ENCODE results near the gene CYLC1. TPM values are rescaled to one million over a fixed set of nuclear protein-coding genes. Genes with fewer than 3 reads are reported as not detected.

The CYLC1 gene, protein sequence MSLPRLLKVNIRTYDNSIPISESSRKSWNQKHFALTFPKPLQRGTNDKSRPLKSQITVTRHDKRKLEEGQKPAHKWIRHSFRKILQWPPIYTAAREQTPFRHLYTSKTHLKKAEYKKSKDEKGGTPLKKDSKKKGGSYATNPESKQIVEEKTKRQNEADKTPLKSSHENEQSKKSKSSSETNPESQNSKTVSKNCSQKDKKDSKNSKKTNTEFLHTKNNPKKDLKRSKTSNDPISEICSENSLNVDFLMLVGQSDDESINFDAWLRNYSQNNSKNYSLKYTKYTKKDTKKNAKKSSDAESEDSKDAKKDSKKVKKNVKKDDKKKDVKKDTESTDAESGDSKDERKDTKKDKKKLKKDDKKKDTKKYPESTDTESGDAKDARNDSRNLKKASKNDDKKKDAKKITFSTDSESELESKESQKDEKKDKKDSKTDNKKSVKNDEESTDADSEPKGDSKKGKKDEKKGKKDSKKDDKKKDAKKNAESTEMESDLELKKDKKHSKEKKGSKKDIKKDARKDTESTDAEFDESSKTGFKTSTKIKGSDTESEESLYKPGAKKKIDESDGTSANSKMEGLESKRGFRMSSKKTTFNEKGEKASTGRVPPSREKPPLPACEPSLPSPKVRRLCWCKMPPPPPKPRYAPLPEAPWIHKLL
- not detected for total RNA-seq
- not detected for polyA plus RNA-seq
- long read RNA-seq, donor 1: 0 reads
- long read RNA-seq, donor 2: 0 reads
- long read RNA-seq, donor 3: 0 reads

DNA sequence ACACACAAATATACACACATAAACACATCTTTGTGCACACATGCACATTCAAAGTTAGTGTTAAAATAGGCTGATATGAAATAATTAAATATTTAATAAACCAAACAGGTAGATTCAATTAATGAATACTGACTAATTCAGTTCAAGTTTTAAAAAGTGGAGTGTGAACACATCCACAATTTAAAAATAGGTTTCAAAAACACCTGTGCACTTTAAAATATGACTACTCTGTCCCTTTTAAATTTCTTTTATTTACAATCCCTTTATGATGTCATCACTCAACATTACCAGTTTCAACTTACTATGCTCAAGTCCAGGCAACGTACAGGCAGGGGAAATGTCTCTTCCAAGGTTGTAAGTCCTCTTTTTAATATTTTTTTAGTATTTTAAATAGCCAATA lies at the start of gene CYLC1:
CYLC1 (plus strand) TSS at position 301 of the 400 bp plus-strand sequence; CDS start at position 338, 37 bp downstream.
- no peak for ATAC-seq
- DNase-seq: no peak
- Histone ChIP-seq H3K27me3 (peaks cover 0 to 4% (median 0%) of the 10 kb centered on the region in 7 donors), H3K9me3 (peaks cover 0 to 17% (median 0%) of the 10 kb centered on the region in 11 donors), H3K4me3 (no peak within 1 kb of the TSS), H3K27ac (no peak within 1 kb of the TSS), H3K4me1 (no peaks in the 10 kb centered on the region), H3K36me3 (no peaks in the 10 kb centered on the region)
- TF ChIP-seq, protein P1, sequence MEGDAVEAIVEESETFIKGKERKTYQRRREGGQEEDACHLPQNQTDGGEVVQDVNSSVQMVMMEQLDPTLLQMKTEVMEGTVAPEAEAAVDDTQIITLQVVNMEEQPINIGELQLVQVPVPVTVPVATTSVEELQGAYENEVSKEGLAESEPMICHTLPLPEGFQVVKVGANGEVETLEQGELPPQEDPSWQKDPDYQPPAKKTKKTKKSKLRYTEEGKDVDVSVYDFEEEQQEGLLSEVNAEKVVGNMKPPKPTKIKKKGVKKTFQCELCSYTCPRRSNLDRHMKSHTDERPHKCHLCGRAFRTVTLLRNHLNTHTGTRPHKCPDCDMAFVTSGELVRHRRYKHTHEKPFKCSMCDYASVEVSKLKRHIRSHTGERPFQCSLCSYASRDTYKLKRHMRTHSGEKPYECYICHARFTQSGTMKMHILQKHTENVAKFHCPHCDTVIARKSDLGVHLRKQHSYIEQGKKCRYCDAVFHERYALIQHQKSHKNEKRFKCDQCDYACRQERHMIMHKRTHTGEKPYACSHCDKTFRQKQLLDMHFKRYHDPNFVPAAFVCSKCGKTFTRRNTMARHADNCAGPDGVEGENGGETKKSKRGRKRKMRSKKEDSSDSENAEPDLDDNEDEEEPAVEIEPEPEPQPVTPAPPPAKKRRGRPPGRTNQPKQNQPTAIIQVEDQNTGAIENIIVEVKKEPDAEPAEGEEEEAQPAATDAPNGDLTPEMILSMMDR (IDR thresholded peaks at IDR 0.05): no peak
- WGBS, 2 donors: 37 to 45% methylated on average over 1 of the region's 1 CpG
- intact Hi-C loops (cut with DNase I): no loop called here

DNA sequence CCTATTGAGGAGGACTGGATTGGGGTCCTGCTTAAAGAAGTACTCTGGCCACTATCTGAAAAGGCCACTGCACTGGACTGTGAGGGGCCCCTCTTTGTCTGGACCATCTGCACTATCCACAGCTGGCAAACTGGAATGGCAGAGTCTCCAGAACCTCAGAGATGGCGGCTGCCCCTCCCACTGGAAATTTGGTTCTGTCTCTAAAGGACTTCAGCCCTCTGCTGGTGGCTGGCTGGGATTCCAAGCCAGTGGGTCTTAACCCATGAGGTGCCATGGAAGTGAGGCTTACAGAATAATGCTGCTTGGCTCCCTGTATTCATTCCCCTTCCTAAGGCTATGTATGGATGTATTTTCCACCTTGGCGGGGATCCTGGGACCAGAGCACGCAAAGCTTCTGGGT lies 41.6 kb upstream of the CYLC1 start:
- intact Hi-C loops (cut with DNase I): no loop called here
- no peak overlapping the region for H3K4me3 ChIP-seq
- H3K36me3 ChIP-seq: no peaks in the 10 kb centered on the region
- H3K9me3 ChIP-seq: peaks cover 0 to 30% (median 0%) of the 10 kb centered on the region in 11 donors
- no peaks in the 10 kb centered on the region for H3K4me1 ChIP-seq
- ATAC-seq (no peak), DNase-seq (no peak)
- WGBS, 2 donors: 77 to 86% methylated on average over 3 of the region's 3 CpGs
- H3K27me3 ChIP-seq: no peaks in the 10 kb centered on the region
- H3K27ac ChIP-seq: no peak overlapping the region
- TF ChIP-seq, protein P1 (IDR thresholded peaks at IDR 0.05): no peak

DNA sequence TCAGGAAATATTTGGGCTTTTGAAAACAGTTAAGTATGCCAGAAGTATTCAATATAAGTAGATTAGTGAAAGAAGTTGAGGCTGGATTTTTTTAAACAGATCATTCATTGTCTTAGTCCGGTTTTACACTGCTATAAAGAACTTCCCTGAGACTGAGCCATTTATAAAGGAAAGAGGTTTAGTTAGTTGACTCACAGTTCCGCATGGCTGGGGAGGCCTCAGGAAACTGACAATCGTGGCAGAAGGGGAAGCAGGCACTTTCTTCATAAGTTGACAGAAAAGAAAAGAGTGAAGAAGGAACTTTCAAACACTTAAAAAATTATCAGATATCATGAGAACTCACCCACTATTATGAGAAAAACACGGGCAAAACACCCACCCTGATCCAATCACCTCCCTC lies 31.1 kb upstream of the CYLC1 start:
- no peak overlapping the region for H3K4me3 ChIP-seq
- WGBS, 2 donors: 50 to 52% methylated on average over 4 of the region's 4 CpGs
- H3K27ac ChIP-seq: no peak overlapping the region
- no peaks in the 10 kb centered on the region for H3K27me3 ChIP-seq
- ATAC-seq (no peak), DNase-seq (no peak)
- H3K4me1 ChIP-seq: no peaks in the 10 kb centered on the region
- intact Hi-C loops (cut with DNase I): no loop called here
- no peaks in the 10 kb centered on the region for H3K36me3 ChIP-seq
- H3K9me3 ChIP-seq: peaks cover 0 to 4% (median 0%) of the 10 kb centered on the region in 11 donors
- TF ChIP-seq, protein P1 (IDR thresholded peaks at IDR 0.05): no peak

DNA sequence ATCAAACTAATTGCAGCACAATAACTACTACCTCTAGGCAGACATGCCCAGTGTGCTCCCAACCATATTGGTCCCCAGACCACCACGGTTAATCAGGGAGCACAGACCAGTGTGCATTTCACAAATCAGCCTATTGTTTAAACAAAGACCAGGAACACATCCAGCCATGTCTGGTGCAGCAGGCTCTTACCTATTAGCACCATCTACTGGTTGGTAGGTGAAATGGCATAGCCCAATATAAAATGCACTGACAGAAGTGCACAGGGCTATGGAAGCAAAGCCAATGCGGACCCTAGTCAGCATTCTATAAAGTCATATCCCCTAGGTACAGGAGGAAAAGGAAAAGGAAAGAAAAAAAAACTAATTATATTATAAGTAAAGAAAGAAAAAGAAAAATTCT lies 15.5 kb upstream of the CYLC1 start:
- Histone ChIP-seq H3K4me3 (no peak overlapping the region), H3K36me3 (no peaks in the 10 kb centered on the region), H3K27ac (no peak overlapping the region), H3K27me3 (no peaks in the 10 kb centered on the region), H3K9me3 (peaks cover 0 to 5% (median 0%) of the 10 kb centered on the region in 11 donors), H3K4me1 (no peaks in the 10 kb centered on the region)
- intact Hi-C loops (cut with DNase I): no loop called here
- TF ChIP-seq, protein P1 (IDR thresholded peaks at IDR 0.05): peak in 7 of 9 donors; percentile 34 to 65 (median 46)
- 6 to 13% methylated on average over 2 of the region's 2 CpGs for WGBS, 2 donors
- no peak for DNase-seq
- no peak for ATAC-seq
